ENCODE data around the gene TRMT112.

The TRMT112 gene

DNA sequence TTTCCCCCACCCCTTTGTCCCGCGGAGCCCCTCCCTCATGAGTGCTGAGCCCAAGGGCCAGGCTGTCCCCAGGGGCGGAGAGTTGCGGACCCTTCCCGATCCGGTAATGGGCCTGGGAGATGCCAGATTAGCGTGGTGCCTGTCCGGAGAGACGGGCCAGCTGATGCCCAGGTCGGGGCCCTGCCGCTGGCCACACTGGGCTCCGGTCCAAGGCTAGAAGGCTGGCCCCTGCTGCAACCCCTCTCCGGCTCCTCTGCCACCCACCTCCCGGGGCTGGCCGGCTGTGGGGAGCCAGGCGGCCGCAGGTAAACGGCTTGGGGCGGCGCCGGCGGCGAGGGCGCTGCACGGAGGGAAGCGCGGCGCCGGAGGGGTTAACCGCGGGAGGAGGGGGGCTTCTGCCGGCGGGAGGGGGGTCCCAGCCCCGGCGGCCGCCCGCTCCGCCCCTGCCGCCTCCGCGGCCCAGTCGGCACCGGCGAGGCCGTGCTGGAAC lies 26.1 kb downstream of the TRMT112 start, which contains the start of gene KCNK4:
KCNK4 (plus strand) TSS at position 41 of the 490 bp plus-strand sequence. CDS start 1,717 bp downstream, outside the sequence.
- no peak for DNase-seq (ENCODE audit: low read depth)

GRCh38 chr11:64290352-64291261 lies 26.8 kb downstream of the TRMT112 start:
- DNase-seq (ENCODE audit: low read depth), result no peak

DNA sequence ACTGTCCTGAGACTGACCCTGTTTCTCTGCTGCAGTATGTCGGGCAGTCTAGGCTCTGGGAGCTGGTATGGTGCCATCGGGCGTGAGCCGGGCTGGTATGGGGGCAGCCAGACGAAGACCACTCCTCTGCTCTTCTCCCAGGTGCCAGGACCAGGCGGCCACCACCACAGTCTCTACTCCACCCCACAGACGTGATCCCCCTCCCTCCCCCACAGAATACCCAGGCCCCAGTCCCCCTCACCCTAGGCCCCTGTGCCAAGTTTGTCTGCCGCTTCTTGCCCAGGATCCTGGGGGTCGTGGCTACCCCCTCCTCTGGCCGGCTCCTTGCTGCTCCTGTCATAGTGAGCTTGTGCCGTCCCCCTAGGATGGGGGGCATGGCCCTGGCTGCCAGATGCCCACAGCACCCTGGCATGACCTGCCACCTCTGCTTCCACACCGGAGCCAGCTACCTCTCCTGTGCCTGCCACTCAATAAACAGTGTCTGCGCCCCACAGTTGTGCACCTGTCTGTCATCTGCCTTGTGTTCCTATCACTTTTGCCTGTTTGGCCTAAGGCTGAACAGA lies 28.3 kb downstream of the TRMT112 start:
- no peak for DNase-seq (ENCODE audit: low read depth)

DNA sequence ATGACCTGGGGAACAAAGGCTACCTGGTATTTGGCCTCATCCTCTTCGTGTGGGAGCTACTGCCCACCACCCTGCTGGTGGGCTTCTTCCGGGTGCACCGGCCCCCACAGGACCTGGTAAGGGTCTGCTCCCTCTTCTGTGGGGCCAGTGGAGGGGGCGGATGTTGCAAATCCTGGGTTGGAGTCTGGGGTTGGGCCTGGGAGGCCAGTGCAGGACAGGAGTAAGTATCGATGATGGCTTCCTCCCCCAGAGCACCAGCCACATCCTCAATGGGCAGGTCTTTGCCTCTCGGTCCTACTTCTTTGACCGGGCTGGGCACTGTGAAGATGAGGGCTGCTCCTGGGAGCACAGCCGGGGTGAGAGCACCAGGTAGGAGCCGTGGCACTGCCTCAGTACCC lies 29.0 kb downstream of the TRMT112 start:
- DNase-seq (ENCODE audit: low read depth), result no peak

- DNase-seq (ENCODE audit: low read depth), result no peak
These were observed 29.5 kb downstream of the TRMT112 start for GRCh38 chr11:64287676-64288352.

DNA sequence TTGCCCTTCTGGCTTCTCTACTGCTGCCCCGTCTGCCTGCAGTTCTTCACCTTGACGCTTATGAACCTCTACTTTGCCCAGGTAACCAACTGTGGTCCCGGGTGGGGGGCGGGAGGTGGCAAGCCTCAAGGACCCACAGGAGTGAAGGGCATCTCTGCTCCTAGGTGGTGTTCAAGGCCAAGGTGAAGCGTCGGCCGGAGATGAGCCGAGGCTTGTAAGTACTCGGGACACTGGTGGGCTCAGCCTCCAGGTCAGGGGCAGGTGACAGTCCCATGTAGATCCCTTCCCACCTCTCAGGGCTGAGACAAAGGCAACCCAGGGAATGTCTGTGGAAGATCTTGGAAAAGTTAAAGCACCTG lies 30.6 kb downstream of the TRMT112 start:
- no peak for DNase-seq (ENCODE audit: low read depth)

GRCh38 chr11:64285885-64286800 lies 31.2 kb downstream of the TRMT112 start:
- DNase-seq (ENCODE audit: low read depth), result no peak

DNA sequence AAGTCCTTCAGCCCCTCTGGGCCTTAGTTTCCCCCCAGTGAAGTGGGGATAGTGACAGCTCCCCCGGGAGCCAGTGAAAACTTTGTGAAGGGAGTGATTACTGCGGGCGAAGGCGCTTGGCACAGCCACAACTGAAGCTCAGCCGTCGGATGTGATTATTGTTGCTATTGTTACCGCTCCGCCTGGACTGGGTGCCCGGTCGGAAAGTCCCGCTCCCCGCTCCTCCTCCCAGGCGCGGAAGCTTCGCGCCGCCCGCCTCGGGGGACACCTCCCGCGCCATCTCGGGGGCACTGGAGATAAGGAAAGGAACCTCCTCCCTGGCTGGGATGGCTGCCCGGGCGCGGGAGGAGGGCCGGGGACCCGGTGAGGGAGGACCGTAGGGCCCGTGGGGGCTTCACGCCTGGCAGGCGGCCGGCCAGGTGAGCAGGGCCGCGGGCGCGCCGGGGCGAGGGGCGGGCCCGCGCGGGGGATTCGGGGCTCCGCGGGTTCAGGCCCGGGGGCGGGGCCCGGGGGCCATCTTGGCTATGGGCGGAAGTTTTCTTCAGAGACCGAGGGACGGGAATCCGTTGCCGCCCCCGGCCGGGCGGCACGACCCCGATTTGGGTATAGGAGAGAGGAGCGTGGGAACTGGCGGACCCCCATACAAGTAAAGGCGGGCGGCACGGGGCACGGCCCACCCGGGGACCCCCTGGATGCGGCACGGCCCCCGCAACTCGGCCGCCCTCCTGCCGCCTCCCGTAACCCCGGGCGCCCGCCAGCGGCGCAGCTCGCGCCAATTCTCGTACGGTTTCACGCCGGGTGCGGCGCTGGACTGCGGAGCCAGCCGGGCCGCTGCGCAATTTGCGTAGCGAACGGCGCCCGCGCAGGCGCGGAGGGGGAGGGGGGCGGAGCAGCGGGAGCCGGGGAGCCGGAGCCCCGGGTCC lies 32.1 kb downstream of the TRMT112 start, which contains the start of gene GPR137:
GPR137 (plus strand) TSS at position 887 of the 923 bp plus-strand sequence. CDS start 677 bp downstream, outside the sequence.
- DNase-seq (ENCODE audit: low read depth), result peak; percentile 83

GRCh38 chr11:64284048-64284961 lies 33.1 kb downstream of the TRMT112 start, which contains the start of gene BAD:
TSS of gene BAD (minus strand) at chr11:64284665. CDS start at chr11:64284368, 297 bp downstream.
- DNase-seq (ENCODE audit: low read depth), result peak; percentile 89

- no peak for DNase-seq (ENCODE audit: low read depth)
These were observed 34.3 kb downstream of the TRMT112 start for GRCh38 chr11:64283092-64283491.

- no peak for DNase-seq (ENCODE audit: low read depth)
These were observed 35.2 kb downstream of the TRMT112 start for GRCh38 chr11:64281957-64282770.

DNA sequence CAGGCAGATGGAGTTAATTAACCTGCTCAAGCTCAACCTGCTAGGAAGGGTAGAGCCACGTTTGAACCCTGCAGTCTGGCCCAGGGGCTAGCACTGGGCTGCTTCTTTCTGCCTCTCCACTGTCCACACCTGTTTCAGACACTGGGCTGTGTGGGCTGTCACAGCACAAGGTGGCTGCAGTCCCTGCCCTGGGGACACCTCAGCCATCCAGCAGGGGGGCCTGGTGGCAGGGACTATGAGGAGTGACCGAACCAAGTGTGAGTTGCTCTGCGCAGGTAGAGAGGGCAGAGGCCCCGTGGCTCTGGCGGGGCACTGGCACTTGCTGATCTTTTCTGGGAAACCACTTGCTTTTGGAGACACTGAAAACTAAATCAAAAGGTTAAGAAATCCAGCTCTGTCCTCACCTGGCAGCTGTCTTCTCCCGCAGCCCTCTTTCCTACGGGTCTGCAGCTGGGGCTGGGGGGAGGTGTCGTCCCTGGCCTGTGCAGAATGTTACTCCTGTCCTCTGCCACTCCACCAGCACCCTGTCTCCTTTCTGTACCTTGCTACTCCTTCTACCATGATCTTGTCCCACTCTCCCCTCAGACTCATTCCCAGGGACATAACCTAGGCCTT lies 38.7 kb downstream of the TRMT112 start:
- DNase-seq (ENCODE audit: low read depth), result no peak

DNA sequence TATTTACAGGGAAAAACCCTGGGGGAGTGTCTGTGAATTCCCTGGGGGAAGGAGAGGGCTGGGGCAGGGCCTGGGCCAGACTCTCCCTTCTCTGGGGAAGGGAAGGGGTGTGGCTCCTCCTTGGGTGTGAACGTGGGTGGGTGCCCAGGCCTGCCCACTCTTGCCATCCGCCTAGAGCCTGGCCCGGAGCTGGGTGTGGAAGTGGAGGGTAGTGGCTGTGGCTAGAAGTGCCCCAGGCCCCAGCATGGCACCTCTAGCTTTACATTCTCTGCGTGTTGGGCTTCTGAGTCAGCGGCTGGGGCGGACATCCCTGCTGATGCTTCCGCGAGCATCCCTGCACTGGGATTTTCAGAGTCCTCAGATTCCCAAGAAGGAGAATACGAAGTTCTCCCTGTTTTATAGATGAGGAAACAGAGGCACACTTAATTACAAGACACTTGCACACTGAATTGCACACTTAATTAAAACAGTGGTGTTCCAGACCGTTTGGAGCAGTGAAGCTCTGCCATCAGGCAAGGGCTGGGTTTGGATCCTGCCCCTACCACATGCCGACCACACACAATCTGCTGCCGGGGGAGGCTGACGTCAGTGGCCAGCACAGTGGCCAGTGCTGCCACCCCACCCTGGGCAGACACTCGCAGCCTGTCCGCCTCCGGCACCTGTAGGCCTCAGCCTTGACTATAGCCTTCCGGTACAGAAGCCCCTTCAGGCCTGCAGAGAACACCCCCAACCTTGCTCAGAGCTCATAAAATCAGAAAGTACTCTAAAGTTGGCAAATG lies 40.5 kb downstream of the TRMT112 start:
- DNase-seq (ENCODE audit: low read depth), result no peak

GRCh38 chr11:64275841-64276240 lies 41.5 kb downstream of the TRMT112 start:
- DNase-seq (ENCODE audit: low read depth), result no peak

- DNase-seq (ENCODE audit: low read depth), result no peak
These were observed 42.1 kb downstream of the TRMT112 start for GRCh38 chr11:64275031-64275800.

- peak; percentile 96 for DNase-seq (ENCODE audit: low read depth)
These were observed 47.7 kb downstream of the TRMT112 start for GRCh38 chr11:64269540-64270220.

All from stimulated activated CD8-positive, alpha-beta memory T cell treated with anti-CD3 and anti-CD28 coated beads, Interleukin-12 subunit alpha, Interleukin-12 subunit beta, amount 100 ng/mL, for 1 hour (primary cell).